ENCODE measurements around the gene ARID1B. TPM values are rescaled to one million over a fixed set of nuclear protein-coding genes. Genes with fewer than 3 reads are reported as not detected.

Gene ARID1B
- total RNA-seq, 1 experiment from 2014 or later = 60.3 TPM

- TF ChIP-seq HMGXB4 (CRISPR knock-in tag; IDR thresholded peaks at IDR 0.05) = no peak
- TF ChIP-seq E2F1 (CRISPR knock-in tag; IDR thresholded peaks at IDR 0.05) = no peak
These were observed 135.3 kb downstream of the ARID1B start (continued) for GRCh38 chr6:156912431-156912830.

- no peak for ATAC-seq
- DNase-seq (ENCODE audit: low spot score) = no peak
- Mint-ChIP-seq H3K9me3 (no peaks in the 10 kb centered on the region), H3K27me3 (ENCODE audit: low read depth) (no peaks in the 10 kb centered on the region), H3K36me3 (no peaks in the 10 kb centered on the region), H3K4me1 (peaks cover 59% of the 10 kb centered on the region), H3K4me3 (no peak overlapping the region), H3K27ac (peak overlapping the region; percentile 33)
- CTCF ChIA-PET = interaction anchor here (1.2 kb wide), 1 partner anchor 132 kb away, joined by 3 read pairs; no protein-coding TSS in a partner anchor
- no peak for TF ChIP-seq RELA (CRISPR knock-in tag; IDR thresholded peaks at IDR 0.05; ENCODE audit: borderline replicate concordance)
- TF ChIP-seq ZNF425 (CRISPR knock-in tag; conservative IDR thresholded peaks at IDR 0.05) = no peak
- no peak for TF ChIP-seq HMGA2 (CRISPR knock-in tag; IDR thresholded peaks at IDR 0.05)
- no peak for TF ChIP-seq GRHL2 (CRISPR knock-in tag; IDR thresholded peaks at IDR 0.05; ENCODE audit: insufficient replicate concordance, severe bottlenecking)
- no peak for TF ChIP-seq CREB1 (CRISPR knock-in tag; IDR thresholded peaks at IDR 0.05)
- TF ChIP-seq ZMAT4 (CRISPR knock-in tag; IDR thresholded peaks at IDR 0.05) = no peak
- TF ChIP-seq EMX1 (CRISPR knock-in tag; IDR thresholded peaks at IDR 0.05) = no peak
- POLR2A ChIA-PET = no interaction called here
These were observed 137.0 kb downstream of the ARID1B start for GRCh38 chr6:156914181-156914580.

GRCh38 chr6:156916130-156916801, 139.1 kb downstream of the ARID1B start:
- Mint-ChIP-seq H3K27me3 (ENCODE audit: low read depth) (no peaks in the 10 kb centered on the region), H3K4me3 (no peak overlapping the region), H3K27ac (peak overlapping the region; percentile 71), H3K36me3 (no peaks in the 10 kb centered on the region), H3K4me1 (peaks cover 69% of the 10 kb centered on the region), H3K9me3 (no peaks in the 10 kb centered on the region)
- ChIA-PET POLR2A (interaction anchor here (0.6 kb wide), 1 partner anchor 38 kb away, joined by 3 read pairs; no protein-coding TSS in a partner anchor), CTCF (interaction anchor here (0.6 to 1.0 kb wide), 2 partner anchors 15 to 1916 kb away, joined by 4 to 5 read pairs; no protein-coding TSS in a partner anchor)
- DNase-seq (ENCODE audit: low spot score) = no peak
- no peak for TF ChIP-seq PRRX2 (CRISPR knock-in tag; IDR thresholded peaks at IDR 0.05)
- no peak for TF ChIP-seq ATF6 (CRISPR knock-in tag; IDR thresholded peaks at IDR 0.05)
- no peak for TF ChIP-seq NR3C1 (CRISPR knock-in tag; conservative IDR thresholded peaks at IDR 0.05; ENCODE audit: low read depth)
- no peak for TF ChIP-seq ZSCAN18 (CRISPR knock-in tag; IDR thresholded peaks at IDR 0.05)
- no peak for TF ChIP-seq CREB1 (CRISPR knock-in tag; IDR thresholded peaks at IDR 0.05)
- TF ChIP-seq MLX (CRISPR knock-in tag; IDR thresholded peaks at IDR 0.05) = no peak
- no peak for TF ChIP-seq ZNF263 (CRISPR knock-in tag; IDR thresholded peaks at IDR 0.05; ENCODE audit: low read depth)
- no peak for TF ChIP-seq ZBTB21 (CRISPR knock-in tag; IDR thresholded peaks at IDR 0.05; ENCODE audit: borderline replicate concordance)
- no peak for TF ChIP-seq TP53 (CRISPR knock-in tag; IDR thresholded peaks at IDR 0.05)
- ATAC-seq = no peak
